Measurements from ENCODE around the gene ROR1. TPM values are rescaled to one million over a fixed set of nuclear protein-coding genes. Genes with fewer than 3 reads are reported as not detected.

Gene ROR1
- total and polyA plus RNA-seq, 3 donors from 2014 or later, result 3.3 to 5.1 (median 4.6) TPM

DNA sequence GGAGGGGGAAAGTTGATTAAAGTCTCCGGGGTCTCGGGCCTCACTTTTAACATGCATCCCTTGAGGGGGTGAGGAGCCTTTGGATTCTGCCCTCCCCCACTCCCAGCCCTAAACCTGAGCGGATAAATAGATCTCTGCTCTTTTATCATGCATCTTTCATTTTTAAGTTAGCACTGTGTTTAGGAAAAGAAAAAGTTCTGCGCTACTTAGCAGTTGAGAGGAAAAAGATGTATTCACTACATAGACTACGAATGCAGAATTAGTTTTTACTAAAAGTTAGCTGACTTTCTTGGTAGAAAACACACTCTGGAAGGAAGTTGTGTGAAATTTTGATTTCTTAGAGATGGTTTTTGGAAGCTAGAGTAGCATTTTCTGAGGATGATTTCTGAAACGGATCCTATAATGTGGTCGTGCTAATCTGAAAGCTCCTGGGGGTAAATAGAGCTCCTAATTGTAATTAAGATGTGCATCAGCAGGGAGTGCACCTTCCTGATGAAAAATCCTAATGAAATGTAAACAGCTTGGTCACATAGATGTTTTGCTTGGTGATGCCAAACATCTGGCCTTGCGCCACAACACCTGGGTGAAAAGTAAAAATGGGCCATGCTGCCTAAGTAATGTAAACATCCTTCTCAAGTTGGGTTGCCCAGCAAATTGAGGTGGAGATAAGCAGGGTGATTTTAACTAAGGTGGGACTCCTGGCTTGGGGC is 1.8 kb downstream of the ROR1 start:
- DNase-seq, result no peak
- Histone ChIP-seq H3K9me3 (no peaks in the 10 kb centered on the region), H3K4me3 (peak overlapping the region; percentile 67 to 72), H3K27me3 (no peaks in the 10 kb centered on the region), H3K36me3 (ENCODE audit: low read depth, missing control alignments) (no peaks in the 10 kb centered on the region), H3K4me1 (peaks cover 6% of the 10 kb centered on the region), H3K27ac (peak overlapping the region; percentile 75 to 84)
- WGBS, 2 donors, result 23 to 25% methylated on average over 8 of the region's 8 CpGs
- TF ChIP-seq CTCF (IDR thresholded peaks at IDR 0.05), result no peak
- TF ChIP-seq POLR2A (IDR thresholded peaks at IDR 0.05), result no peak
- intact Hi-C loops (cut with DNase I; ENCODE audit: low total_unique reads), result no loop called here

- WGBS, 2 donors, result 84 to 89% methylated on average over 2 of the region's 2 CpGs
- TF ChIP-seq CTCF (IDR thresholded peaks at IDR 0.05) (no peak), POLR2A (IDR thresholded peaks at IDR 0.05) (no peak)
- Histone ChIP-seq H3K27me3 (no peaks in the 10 kb centered on the region), H3K9me3 (no peaks in the 10 kb centered on the region), H3K4me3 (no peak overlapping the region), H3K27ac (no peak overlapping the region), H3K36me3 (ENCODE audit: low read depth, missing control alignments) (no peaks in the 10 kb centered on the region), H3K4me1 (peaks cover 6% of the 10 kb centered on the region)
- intact Hi-C loops (cut with DNase I; ENCODE audit: low total_unique reads), result no loop called here
- no peak for DNase-seq
Measured at GRCh38 chr1:63777286-63777685, 3.5 kb downstream of the ROR1 start.

DNA sequence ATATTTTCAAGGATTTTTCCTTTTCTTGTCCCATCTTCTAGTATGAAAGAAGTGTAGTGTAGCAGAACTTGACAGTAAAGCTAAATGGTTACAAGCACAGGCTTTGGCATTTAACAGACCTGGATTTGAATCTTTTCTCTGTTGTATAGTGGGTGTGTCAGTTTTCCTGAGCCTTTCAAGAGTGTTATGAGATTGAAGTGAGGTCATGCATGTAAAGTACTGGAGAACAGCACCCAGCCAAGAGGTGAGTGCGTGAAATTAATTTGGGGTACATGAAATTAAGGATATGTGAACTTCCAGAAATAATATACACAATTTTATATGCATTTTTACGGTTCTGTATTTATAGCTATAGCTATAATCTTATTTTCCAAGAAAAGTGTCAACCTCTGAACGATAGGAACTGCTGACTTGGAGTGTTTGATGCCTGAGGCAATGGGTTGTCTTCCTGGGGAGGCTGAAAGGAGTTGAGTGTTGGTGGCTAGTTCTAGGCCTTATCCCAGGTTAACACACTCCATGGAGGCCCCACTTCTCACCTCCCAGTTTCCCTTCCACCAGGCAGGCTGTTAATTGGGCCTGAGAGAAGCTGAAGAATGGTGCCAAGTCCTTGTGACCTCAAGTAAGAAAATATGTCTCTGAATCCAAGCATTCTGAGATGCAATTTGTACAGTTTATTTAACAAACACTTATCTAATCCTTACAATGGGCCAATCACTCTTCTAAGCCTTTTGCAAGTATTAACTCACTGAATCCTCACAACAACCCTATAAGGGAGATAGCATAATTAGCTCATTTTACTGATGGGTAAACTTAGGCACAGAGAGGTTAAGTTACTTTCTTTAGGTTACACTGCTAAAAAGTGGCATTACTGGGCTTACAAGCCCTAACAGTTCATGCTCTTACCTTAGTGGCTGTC is 4.4 kb downstream of the ROR1 start:
- Histone ChIP-seq H3K4me3 (no peak overlapping the region), H3K9me3 (no peaks in the 10 kb centered on the region), H3K4me1 (peaks cover 6% of the 10 kb centered on the region), H3K36me3 (ENCODE audit: low read depth, missing control alignments) (no peaks in the 10 kb centered on the region), H3K27ac (no peak overlapping the region), H3K27me3 (no peaks in the 10 kb centered on the region)
- intact Hi-C loops (cut with DNase I; ENCODE audit: low total_unique reads), result no loop called here
- DNase-seq, result no peak
- no peak for TF ChIP-seq POLR2A (IDR thresholded peaks at IDR 0.05)
- no peak for TF ChIP-seq CTCF (IDR thresholded peaks at IDR 0.05)
- 90 to 95% methylated on average over 3 of the region's 3 CpGs for WGBS, 2 donors

- no peak for DNase-seq
Measured at GRCh38 chr1:63779338-63780211, 5.8 kb downstream of the ROR1 start.

More at GRCh38 chr1:63779338-63780211, 5.8 kb downstream of the ROR1 start:
- H3K27ac ChIP-seq, result no peak overlapping the region
- H3K4me3 ChIP-seq, result no peak overlapping the region
- peaks cover 6% of the 10 kb centered on the region for H3K4me1 ChIP-seq
- no peaks in the 10 kb centered on the region for H3K27me3 ChIP-seq
- WGBS, 2 donors, result 54 to 55% methylated on average over 7 of the region's 7 CpGs
- TF ChIP-seq CTCF (IDR thresholded peaks at IDR 0.05) (no peak), POLR2A (IDR thresholded peaks at IDR 0.05) (no peak)
- intact Hi-C loops (cut with DNase I; ENCODE audit: low total_unique reads), result no loop called here
- no peaks in the 10 kb centered on the region for H3K9me3 ChIP-seq
- H3K36me3 ChIP-seq (ENCODE audit: low read depth, missing control alignments), result no peaks in the 10 kb centered on the region

All from testis (tissue), 3 donors.